Transverse colon (tissue), 4 donors: ENCODE measurements around the gene VPS52. TPM values are rescaled to one million over a fixed set of nuclear protein-coding genes. Genes with fewer than 3 reads are reported as not detected.

Experiments used
- DNase-seq: peaks from one replicate; pipeline ENCODE4 v3.0.0-alpha.2; 2019
- H3K27ac ChIP-seq, 4 donors: fragments of 200-600 bp; sonication (generic); 2 replicates each; pipeline ENCODE4 v1.5.1; 2016 to 2018; ENCODE audit warnings: inconsistent platforms in 4 of 4
- H3K27me3 ChIP-seq: fragments of 200-600 bp; sonication (generic); 2 replicates; pipeline ENCODE4 v1.5.1; 2017; ENCODE audit warnings: inconsistent platforms
- H3K36me3 ChIP-seq, 4 donors: fragments of 200-600 bp; sonication (generic); 2 replicates each; pipeline ENCODE4 v1.5.1; 2017 to 2019; ENCODE audit warnings: inconsistent platforms in 4 of 4
- H3K4me1 ChIP-seq, 4 donors: fragments of 200-600 bp; sonication (generic); 2 replicates each; pipeline ENCODE4 v1.5.1; 2017 to 2020; ENCODE audit warnings: inconsistent platforms in 4 of 4
- H3K4me3 ChIP-seq, 4 donors: fragments of 200-600 bp; sonication (generic); 1 replicate in 1 of 4; 2 replicates in 3 of 4; pipeline versions ENCODE4 v1.5.1 to v1.6.1; 2017 to 2019; ENCODE audit warnings: inconsistent platforms in 4 of 4
- H3K9me3 ChIP-seq, 2 donors: fragments of 200-600 bp; sonication (generic); 2 replicates each; pipeline ENCODE4 v1.5.1; 2017 to 2019; ENCODE audit warnings: inconsistent platforms in 2 of 2
- EP300 ChIP-seq: sonication (generic); formaldehyde crosslinking; IDR thresholded peaks from one replicate; pipeline ENCODE4 v1.6.1; 2017; ENCODE audit warnings: antibody characterized with exemption, low read depth
- POLR2A ChIP-seq: fragments of 450-650 bp; IDR thresholded peaks from one replicate; pipeline ENCODE4 v1.6.1; 2016; ENCODE audit warnings: antibody characterized with exemption, mild to moderate bottlenecking, moderate library complexity
- POLR2AphosphoS5 ChIP-seq, 3 donors: sonication (generic); formaldehyde crosslinking; IDR thresholded peaks; one replicate each; pipeline ENCODE4 v1.6.1; 2016; ENCODE audit warnings: antibody characterized with exemption in 3 of 3
- WGBS, 2 donors: methylation state at CpG; one replicate each; pipeline ENCODE4 v1.1.5; 2018; ENCODE audit warnings: low coverage in 1 of 2; 5-methylcytosine and 5-hydroxymethylcytosine counted together
- in situ Hi-C, 4 donors: fragments of 200-750 bp; cut with MboI; loops; one replicate each; pipeline versions ENCODE4 v1.15.0 to v1.15.1; 2017; ENCODE audit warnings: low sequenced_read_pairs in 3 of 4, low pct_ligation_motif_present in 1 of 4, low pct_unique_long_range_greater_than_20kb in 1 of 4
- intact Hi-C: fragments of 100-400 bp; cut with DNase I; formaldehyde crosslinking; loops from one replicate; pipeline ENCODE4 v1.15.1; 2023; ENCODE audit warnings: low total_unique reads
- total RNA-seq, 4 donors: library from RNA; depleted of rRNA; stranded (reverse); fragments of >200 nt; gene quantifications; one replicate each; pipeline ENCODE4 v1.1.0, GENCODE V29; 2016
- TF ChIP-seq, protein P1 (sequence below), 5 experiments: fragments of 200-600 bp in 3 of 5; fragments of 450-650 bp in 2 of 5; sonication (generic) in 3 of 5; IDR thresholded peaks; 1 replicate in 2 of 5; 2 replicates in 3 of 5; pipeline ENCODE4 v1.5.1; 2016 to 2017; ENCODE audit warnings: antibody characterized with exemption in 5 of 5, inconsistent platforms in 3 of 5, mild to moderate bottlenecking in 2 of 5, moderate library complexity in 1 of 5

VPS52 gene
- total RNA-seq, 4 donors from 2014 or later = 52.4 to 93.3 (median 63.4) TPM

DNA sequence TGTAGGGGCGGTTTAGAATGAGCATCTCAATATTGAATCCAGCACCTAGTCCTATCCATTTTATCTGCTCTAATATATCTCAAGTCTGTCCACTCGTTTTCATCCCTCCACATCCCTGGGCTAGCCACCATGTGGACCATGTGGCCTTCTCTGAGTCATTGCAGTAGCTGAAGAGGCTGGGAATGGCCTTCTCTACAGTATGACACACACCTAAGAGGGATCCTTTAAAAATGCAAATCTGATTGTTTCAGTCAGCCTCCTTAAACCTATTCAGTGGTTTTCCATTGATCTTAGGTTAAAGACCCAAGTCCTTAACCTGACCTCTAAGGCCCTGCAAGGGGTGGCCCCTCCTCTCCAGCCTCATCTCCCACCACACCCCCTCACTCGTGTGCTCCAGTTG, 54.0 kb downstream of the VPS52 start:
- no peaks in the 10 kb centered on the region for H3K36me3 ChIP-seq
- intact Hi-C loops (no loop called here), in situ Hi-C loops (no loop called here)
- H3K27ac ChIP-seq = no peak overlapping the region
- 73% methylated on average over 3 of the region's 3 CpGs for WGBS, 2 donors
- H3K9me3 ChIP-seq = no peaks in the 10 kb centered on the region
- no peak for DNase-seq
- H3K27me3 ChIP-seq = peaks cover 41% of the 10 kb centered on the region
- TF ChIP-seq, protein P1, sequence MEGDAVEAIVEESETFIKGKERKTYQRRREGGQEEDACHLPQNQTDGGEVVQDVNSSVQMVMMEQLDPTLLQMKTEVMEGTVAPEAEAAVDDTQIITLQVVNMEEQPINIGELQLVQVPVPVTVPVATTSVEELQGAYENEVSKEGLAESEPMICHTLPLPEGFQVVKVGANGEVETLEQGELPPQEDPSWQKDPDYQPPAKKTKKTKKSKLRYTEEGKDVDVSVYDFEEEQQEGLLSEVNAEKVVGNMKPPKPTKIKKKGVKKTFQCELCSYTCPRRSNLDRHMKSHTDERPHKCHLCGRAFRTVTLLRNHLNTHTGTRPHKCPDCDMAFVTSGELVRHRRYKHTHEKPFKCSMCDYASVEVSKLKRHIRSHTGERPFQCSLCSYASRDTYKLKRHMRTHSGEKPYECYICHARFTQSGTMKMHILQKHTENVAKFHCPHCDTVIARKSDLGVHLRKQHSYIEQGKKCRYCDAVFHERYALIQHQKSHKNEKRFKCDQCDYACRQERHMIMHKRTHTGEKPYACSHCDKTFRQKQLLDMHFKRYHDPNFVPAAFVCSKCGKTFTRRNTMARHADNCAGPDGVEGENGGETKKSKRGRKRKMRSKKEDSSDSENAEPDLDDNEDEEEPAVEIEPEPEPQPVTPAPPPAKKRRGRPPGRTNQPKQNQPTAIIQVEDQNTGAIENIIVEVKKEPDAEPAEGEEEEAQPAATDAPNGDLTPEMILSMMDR (IDR thresholded peaks at IDR 0.05) = no peak
- no peak for TF ChIP-seq EP300
- TF ChIP-seq POLR2AphosphoS5 (IDR thresholded peaks at IDR 0.05) = no peak
- TF ChIP-seq POLR2A = no peak
- H3K4me3 ChIP-seq = no peak overlapping the region
- peaks cover 0 to 15% (median 8%) of the 10 kb centered on the region in 4 donors for H3K4me1 ChIP-seq

DNA sequence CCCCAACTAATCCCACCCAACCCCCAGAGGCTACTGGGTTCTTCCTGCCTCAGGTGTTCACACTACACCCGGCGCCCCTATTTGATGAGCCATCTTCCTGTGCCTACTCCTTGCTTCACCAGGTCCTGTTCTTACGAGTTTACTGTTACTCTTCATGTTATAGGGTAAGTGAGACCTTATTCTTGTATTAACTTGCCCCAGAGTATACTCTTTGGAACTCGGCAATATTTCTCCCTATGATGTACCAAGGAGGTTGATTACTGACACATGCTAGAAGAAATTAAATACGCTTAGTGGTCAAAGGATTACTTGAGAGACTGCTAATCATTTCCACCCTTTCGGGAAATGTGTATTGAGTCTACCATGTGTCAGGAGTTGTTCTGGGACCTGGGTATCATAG, 54.4 kb downstream of the VPS52 start:
- in situ Hi-C loops = no loop called here
- no peak overlapping the region for H3K4me3 ChIP-seq
- 86 to 89% methylated on average over 5 to 6 of the region's 6 CpGs for WGBS, 2 donors
- no peaks in the 10 kb centered on the region for H3K36me3 ChIP-seq
- no peaks in the 10 kb centered on the region for H3K9me3 ChIP-seq
- no peak overlapping the region for H3K27ac ChIP-seq
- no peak for DNase-seq
- H3K4me1 ChIP-seq = peaks cover 0 to 19% (median 9%) of the 10 kb centered on the region in 4 donors
- TF ChIP-seq, protein P1 (IDR thresholded peaks at IDR 0.05) = no peak
- TF ChIP-seq EP300 (no peak), POLR2A (no peak), POLR2AphosphoS5 (IDR thresholded peaks at IDR 0.05) (no peak)
- intact Hi-C loops = no loop called here
- H3K27me3 ChIP-seq = peaks cover 40% of the 10 kb centered on the region

DNA sequence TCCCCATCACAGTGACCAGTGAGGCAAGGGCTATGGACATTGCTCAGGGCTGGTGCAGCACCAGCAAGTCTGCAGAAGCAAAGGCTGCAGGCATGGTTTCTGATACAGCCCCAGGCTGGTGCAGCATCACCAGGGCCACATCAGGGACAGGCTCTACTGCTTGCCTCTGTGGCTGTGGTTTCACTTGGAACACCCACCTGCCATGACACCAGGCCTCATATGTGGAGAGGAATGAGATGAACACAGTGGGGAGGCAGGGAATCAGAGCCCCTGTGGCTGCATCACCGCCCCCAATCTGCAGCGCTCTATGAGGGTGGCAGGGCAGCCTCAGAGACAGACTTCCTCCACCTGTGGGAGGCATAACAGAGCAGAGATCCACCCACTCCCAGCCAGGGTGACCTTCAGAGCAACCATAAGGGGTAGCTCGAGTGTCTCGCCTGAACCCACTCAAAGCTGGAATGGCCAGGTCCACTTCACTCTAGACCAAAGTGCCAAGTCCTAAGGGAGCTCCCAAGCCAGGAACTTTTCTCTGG, 55.5 kb downstream of the VPS52 start:
- H3K9me3 ChIP-seq = no peaks in the 10 kb centered on the region
- peaks cover 32% of the 10 kb centered on the region for H3K27me3 ChIP-seq
- in situ Hi-C loops = no loop called here
- no peak for TF ChIP-seq EP300
- TF ChIP-seq, protein P1 (IDR thresholded peaks at IDR 0.05) = no peak
- no peak for TF ChIP-seq POLR2A
- TF ChIP-seq POLR2AphosphoS5 (IDR thresholded peaks at IDR 0.05) = no peak
- H3K27ac ChIP-seq = no peak overlapping the region
- H3K4me1 ChIP-seq = peaks cover 0 to 19% (median 9%) of the 10 kb centered on the region in 4 donors
- no peak for DNase-seq
- intact Hi-C loops = no loop called here
- no peaks in the 10 kb centered on the region for H3K36me3 ChIP-seq
- no peak overlapping the region for H3K4me3 ChIP-seq
- 92% methylated on average over 4 of the region's 4 CpGs; no CpG with 5 or more reads in 1 of the 2 donors for WGBS, 2 donors

DNA sequence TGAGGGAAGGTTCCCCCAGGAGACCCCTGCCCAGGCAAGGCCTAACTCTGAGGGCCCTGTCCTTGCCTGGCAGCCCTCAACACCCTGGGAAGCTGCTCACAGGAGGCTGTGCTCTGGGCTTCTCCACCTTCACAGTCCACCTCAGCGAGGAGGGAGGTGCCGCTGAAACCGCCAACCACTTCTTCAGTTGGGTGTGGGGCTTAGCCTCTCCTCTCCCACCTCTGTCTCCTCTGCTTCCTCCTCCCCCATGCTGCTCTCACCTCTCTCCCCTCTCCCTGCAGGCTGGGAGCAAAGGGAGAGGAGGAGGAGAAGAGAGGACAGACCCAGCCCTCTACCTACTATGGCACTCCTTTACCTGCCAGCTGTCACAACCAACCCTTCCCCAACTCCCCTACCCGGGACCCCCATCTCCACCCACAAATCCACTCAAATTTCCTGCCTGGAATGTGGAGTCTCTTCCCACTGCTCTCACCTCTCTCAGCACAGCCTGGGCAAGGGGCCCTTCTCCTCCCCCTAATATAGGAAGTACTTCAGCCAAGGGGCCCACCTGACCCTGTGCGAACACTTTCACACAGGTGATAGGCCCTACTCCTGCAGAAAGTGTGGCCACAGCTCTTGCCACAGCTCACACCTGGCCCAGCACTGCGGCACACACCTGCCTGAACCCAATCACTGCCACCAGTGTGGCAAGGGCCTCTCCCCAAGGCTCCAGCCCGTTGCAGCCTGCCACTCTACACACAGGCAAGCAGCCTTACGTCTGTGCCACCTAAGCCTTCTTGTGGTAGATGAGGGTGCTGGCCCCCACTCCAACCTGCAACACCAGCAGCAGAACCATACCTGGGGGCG, 56.2 kb downstream of the VPS52 start:
- H3K4me1 ChIP-seq = peaks cover 0 to 19% (median 9%) of the 10 kb centered on the region in 4 donors
- H3K36me3 ChIP-seq = peaks cover 0 to 2% (median 0%) of the 10 kb centered on the region in 4 donors
- H3K27me3 ChIP-seq = peaks cover 28% of the 10 kb centered on the region
- DNase-seq = no peak
- intact Hi-C loops = no loop called here
- in situ Hi-C loops = no loop called here
- TF ChIP-seq EP300 = no peak
- TF ChIP-seq, protein P1 (IDR thresholded peaks at IDR 0.05) = no peak
- no peak for TF ChIP-seq POLR2AphosphoS5 (IDR thresholded peaks at IDR 0.05)
- H3K4me3 ChIP-seq = no peak overlapping the region
- WGBS, 2 donors = 77% methylated on average over 8 of the region's 9 CpGs; no CpG with 5 or more reads in 1 of the 2 donors
- H3K27ac ChIP-seq = no peak overlapping the region
- no peaks in the 10 kb centered on the region for H3K9me3 ChIP-seq
